Colonic mucosa (tissue), 4 donors: ENCODE data around the gene VWA8. TPM values are rescaled to one million over a fixed set of nuclear protein-coding genes. Genes with fewer than 3 reads are reported as not detected.

Experiments used
- DNase-seq: peaks from one replicate; pipeline ENCODE4 v3.0.0-alpha.2; 2020
- H3K27ac ChIP-seq: fragments of 200-600 bp; one replicate; pipeline ENCODE4 v1.8.0; 2021
- H3K27me3 ChIP-seq: fragments of 200-600 bp; one replicate; pipeline ENCODE4 v1.8.0; 2021
- H3K36me3 ChIP-seq: fragments of 200-600 bp; one replicate; pipeline ENCODE4 v1.8.0; 2021
- H3K4me1 ChIP-seq: fragments of 200-600 bp; one replicate; pipeline ENCODE4 v1.8.0; 2021; ENCODE audit warnings: mild to moderate bottlenecking
- H3K4me3 ChIP-seq: fragments of 200-600 bp; one replicate; pipeline ENCODE4 v1.8.0; 2021
- H3K9ac ChIP-seq, 2 donors: one replicate each; pipeline ENCODE4 v1.7.0; 2013; ENCODE audit warnings: control low read depth in 2 of 2, low read depth in 2 of 2, low read length in 2 of 2
- H3K9me3 ChIP-seq: fragments of 200-600 bp; one replicate; pipeline ENCODE4 v1.8.0; 2021
- intact Hi-C: fragments of 100-400 bp; cut with DNase I; formaldehyde crosslinking; loops from one replicate; pipeline ENCODE4 v1.14.1; 2022
- total RNA-seq, 2 donors: library from RNA; stranded (reverse); fragmentation: NEBNext Ultra II Directional in 1 of 2; extraction: Animal tissue kit (Norgen Biotek cat#: 25700) in 1 of 2; gene quantifications; one replicate each; pipeline ENCODE4 v1.2.1, GENCODE V29; 2021
- TF ChIP-seq, protein P1 (sequence below): fragments of 200-600 bp; IDR thresholded peaks from one replicate; pipeline ENCODE4 v1.8.0; 2022; ENCODE audit warnings: antibody characterized with exemption, mild to moderate bottlenecking
- donor health status: healthy.
- donor health status: DM: no; HTN: no; CAD: no.
- donor health status: DM: no; HTN: no; CAD: no.

VWA8 gene
- total RNA-seq, 2 donors from 2014 or later, result 23.8 to 31.8 TPM

DNA sequence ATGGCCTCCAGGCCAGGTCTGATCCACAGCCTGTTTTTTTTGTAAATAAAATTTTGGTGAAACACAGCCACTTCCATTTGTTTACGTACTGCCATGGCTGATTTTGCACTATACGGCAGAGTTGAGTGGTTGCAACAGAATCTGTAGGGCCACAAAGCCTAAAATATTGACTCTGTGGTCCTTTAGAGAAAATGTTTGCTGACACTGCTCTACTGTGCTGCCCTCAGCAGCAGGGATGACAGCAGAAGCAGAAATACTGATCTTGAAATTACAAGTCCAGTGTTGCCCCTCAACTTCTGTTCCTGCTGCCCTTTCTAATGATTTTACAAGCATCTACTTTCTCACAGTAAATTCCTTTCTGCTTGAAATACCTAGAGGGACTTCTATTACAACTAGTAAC lies 258.4 kb downstream of the VWA8 start:
- intact Hi-C loops, result no loop called here
- H3K4me1 ChIP-seq, result no peaks in the 10 kb centered on the region
- no peaks in the 10 kb centered on the region for H3K36me3 ChIP-seq
- no peak overlapping the region for H3K27ac ChIP-seq
- H3K27me3 ChIP-seq, result no peaks in the 10 kb centered on the region
- H3K9ac ChIP-seq, result no peak overlapping the region
- no peak for DNase-seq
- H3K4me3 ChIP-seq, result no peak overlapping the region
- H3K9me3 ChIP-seq, result no peaks in the 10 kb centered on the region
- TF ChIP-seq, protein P1, sequence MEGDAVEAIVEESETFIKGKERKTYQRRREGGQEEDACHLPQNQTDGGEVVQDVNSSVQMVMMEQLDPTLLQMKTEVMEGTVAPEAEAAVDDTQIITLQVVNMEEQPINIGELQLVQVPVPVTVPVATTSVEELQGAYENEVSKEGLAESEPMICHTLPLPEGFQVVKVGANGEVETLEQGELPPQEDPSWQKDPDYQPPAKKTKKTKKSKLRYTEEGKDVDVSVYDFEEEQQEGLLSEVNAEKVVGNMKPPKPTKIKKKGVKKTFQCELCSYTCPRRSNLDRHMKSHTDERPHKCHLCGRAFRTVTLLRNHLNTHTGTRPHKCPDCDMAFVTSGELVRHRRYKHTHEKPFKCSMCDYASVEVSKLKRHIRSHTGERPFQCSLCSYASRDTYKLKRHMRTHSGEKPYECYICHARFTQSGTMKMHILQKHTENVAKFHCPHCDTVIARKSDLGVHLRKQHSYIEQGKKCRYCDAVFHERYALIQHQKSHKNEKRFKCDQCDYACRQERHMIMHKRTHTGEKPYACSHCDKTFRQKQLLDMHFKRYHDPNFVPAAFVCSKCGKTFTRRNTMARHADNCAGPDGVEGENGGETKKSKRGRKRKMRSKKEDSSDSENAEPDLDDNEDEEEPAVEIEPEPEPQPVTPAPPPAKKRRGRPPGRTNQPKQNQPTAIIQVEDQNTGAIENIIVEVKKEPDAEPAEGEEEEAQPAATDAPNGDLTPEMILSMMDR, result no peak

DNA sequence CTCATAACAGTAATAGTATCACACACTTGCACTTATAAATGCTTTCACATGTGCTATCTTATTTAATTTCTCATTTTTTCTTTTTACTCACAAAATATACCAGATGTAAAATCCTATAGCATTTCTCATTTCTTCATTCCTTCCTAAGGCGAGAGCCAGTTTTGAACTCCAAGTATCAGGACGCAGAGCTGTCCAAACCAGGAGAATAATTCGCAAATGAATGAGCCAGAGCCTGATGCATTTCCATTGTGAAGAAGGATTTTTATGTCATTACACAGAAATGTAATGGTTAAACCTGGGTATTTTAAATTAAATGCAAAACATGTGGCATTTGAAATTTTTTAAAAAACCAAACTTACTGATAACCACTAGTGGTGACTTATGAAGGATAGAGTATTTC lies 259.2 kb downstream of the VWA8 start:
- Histone ChIP-seq H3K9me3 (no peaks in the 10 kb centered on the region), H3K27me3 (no peaks in the 10 kb centered on the region), H3K27ac (no peak overlapping the region), H3K9ac (no peak overlapping the region), H3K4me1 (no peaks in the 10 kb centered on the region), H3K36me3 (no peaks in the 10 kb centered on the region), H3K4me3 (no peak overlapping the region)
- no peak for DNase-seq
- intact Hi-C loops, result no loop called here
- TF ChIP-seq, protein P1, result no peak

DNA sequence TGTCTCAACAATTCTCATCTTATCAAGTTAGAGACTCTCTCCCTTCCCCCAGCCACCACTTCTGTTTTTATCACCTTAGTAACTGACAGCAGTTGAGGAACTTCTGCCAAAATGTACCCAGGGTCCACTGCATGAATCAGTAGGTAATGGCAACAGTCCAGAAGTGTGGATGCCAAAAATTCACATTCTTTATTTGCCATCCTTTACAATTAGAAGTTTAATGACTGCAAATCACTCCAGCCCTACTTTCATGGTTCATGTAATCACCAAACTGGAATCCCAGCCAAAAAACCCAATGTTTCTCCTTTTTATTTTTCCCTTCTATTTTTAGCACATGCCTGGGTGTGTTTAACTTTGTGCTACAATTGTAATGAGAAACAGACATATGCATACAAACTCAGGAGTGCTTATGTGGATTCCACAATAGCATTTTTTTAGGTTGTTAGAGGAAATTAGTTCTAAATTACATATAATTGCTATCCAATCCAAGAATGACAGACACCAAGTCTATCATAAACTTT lies 260.1 kb downstream of the VWA8 start:
- no peak for DNase-seq
- TF ChIP-seq, protein P1, result no peak
- Histone ChIP-seq H3K4me3 (no peak overlapping the region), H3K9ac (no peak overlapping the region), H3K4me1 (no peaks in the 10 kb centered on the region), H3K27me3 (no peaks in the 10 kb centered on the region), H3K9me3 (no peaks in the 10 kb centered on the region), H3K36me3 (no peaks in the 10 kb centered on the region), H3K27ac (no peak overlapping the region)
- intact Hi-C loops, result no loop called here

DNA sequence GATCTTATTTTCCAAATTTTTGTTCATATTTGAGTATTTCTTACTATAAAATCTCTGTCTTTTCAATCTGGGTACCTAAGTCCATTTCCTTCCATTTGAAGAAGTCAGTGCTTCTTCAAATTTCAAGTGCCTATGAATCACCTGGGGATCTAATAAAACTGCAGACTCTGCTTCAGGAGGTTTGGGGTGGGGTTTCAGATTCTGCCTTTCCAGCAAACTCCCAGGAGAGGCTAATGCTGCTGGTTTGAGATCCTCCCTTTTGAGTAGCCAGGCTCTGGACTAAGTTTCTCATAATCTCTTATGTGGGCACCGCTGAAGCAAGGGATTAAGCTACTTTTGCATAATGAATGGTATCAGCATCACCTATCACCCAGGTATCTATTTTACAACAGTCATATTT lies 261.1 kb downstream of the VWA8 start:
- TF ChIP-seq, protein P1, result no peak
- no peaks in the 10 kb centered on the region for H3K4me1 ChIP-seq
- no peak for DNase-seq
- no peaks in the 10 kb centered on the region for H3K27me3 ChIP-seq
- H3K36me3 ChIP-seq, result no peaks in the 10 kb centered on the region
- no peak overlapping the region for H3K9ac ChIP-seq
- H3K9me3 ChIP-seq, result no peaks in the 10 kb centered on the region
- intact Hi-C loops, result no loop called here
- H3K27ac ChIP-seq, result no peak overlapping the region
- H3K4me3 ChIP-seq, result no peak overlapping the region

DNA sequence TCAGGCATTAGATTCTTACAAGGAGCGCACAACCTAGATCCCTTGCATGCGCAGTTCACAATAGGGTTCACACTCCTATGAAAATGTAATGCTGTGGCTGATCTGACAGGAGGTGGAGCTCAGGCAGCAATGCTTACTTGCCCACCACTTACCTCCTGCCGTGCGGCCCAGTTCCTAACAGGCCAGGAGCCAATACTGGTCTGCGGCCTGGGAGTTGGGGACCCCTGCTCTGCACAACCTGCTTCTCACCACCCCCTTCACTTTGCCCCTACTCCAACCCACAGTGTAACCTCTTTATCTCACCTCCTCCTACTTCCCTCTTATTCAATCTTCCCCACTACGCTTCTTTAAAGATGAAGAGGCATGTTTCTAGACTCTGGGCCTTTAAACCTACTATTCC lies 263.3 kb downstream of the VWA8 start:
- intact Hi-C loops, result no loop called here
- Histone ChIP-seq H3K9me3 (no peaks in the 10 kb centered on the region), H3K4me1 (no peaks in the 10 kb centered on the region), H3K9ac (no peak overlapping the region), H3K27me3 (no peaks in the 10 kb centered on the region), H3K36me3 (no peaks in the 10 kb centered on the region), H3K27ac (no peak overlapping the region), H3K4me3 (no peak overlapping the region)
- DNase-seq, result no peak
- TF ChIP-seq, protein P1, result no peak
